ENCODE results near the gene BTF3L4.

GRCh38 chr1:52007215-52008002 lies 48.7 kb upstream of the BTF3L4 start:
- TF ChIP-seq POLR2A (IDR thresholded peaks at IDR 0.05) (no peak), CTCF (IDR thresholded peaks at IDR 0.05) (no peak)
